Endothelial cell of umbilical vein (primary cell): ENCODE results near the gene ACLY. TPM values are rescaled to one million over a fixed set of nuclear protein-coding genes. Genes with fewer than 3 reads are reported as not detected.

Source experiments
- BruUV-seq: library from RNA; stranded (reverse); fragments of 400-500 nt; replicated peaks from 2 replicates; lab custom pipeline; 2021; lab: Mats Ljungman, UMichigan
- CTCF ChIA-PET: fragments of 300-600, 350-600 bp; sonication (Branson Sonifier 250); formaldehyde crosslinking; loops from one replicate; lab custom pipeline; 2021; ENCODE audit warnings: antibody characterized with exemption, inconsistent platforms; lab: Charles Lee
- POLR2A ChIA-PET: fragments of 300-600, 350-600 bp; sonication (Branson Sonifier 250); formaldehyde crosslinking; loops from one replicate; lab custom pipeline; 2021; ENCODE audit warnings: antibody characterized with exemption, inconsistent platforms; lab: Charles Lee
- DNase-seq: peaks from one replicate; pipeline ENCODE4 v3.0.0-alpha.2; 2011; ENCODE audit warnings: low read depth, low spot score
- FAIRE-seq: peaks from 2 replicates; lab custom pipeline; 2011; peaks lifted over from hg19 to GRCh38; lab: Jason Lieb, UNC
- H2AFZ ChIP-seq: 2 replicates; pipeline ENCODE4 v1.6.0; 2012; ENCODE audit warnings: low read depth, low read length, control low read depth, inconsistent platforms
- H3K27ac ChIP-seq: 2 replicates; pipeline ENCODE4 v1.5.1; 2011; ENCODE audit warnings: low read depth, mild to moderate bottlenecking, control low read depth, low read length, moderate library complexity; ENCODE audit not compliant: insufficient read depth
- H3K27me3 ChIP-seq, 2 experiments: 2 replicates each; pipeline versions ENCODE4 v1.6.0 to v1.6.1; 2011; ENCODE audit warnings: low read length in 2 of 2, mixed read lengths in 1 of 2; ENCODE audit not compliant: control insufficient read depth in 2 of 2, insufficient read depth in 2 of 2
- H3K36me3 ChIP-seq, 2 experiments: 2 replicates in 1 of 2; 3 replicates in 1 of 2; pipeline ENCODE4 v1.5.1; 2011; ENCODE audit warnings: low read length in 2 of 2, mild to moderate bottlenecking in 1 of 2, moderate library complexity in 1 of 2; ENCODE audit not compliant: control insufficient read depth in 2 of 2, insufficient read depth in 2 of 2; ENCODE audit errors: extremely low read depth in 1 of 2
- H3K4me1 ChIP-seq: 3 replicates; pipeline ENCODE4 v1.5.1; 2011; ENCODE audit warnings: mild to moderate bottlenecking, low read length; ENCODE audit not compliant: control insufficient read depth, insufficient read depth; ENCODE audit errors: extremely low read depth
- H3K4me2 ChIP-seq: 2 replicates; pipeline ENCODE4 v1.6.1; 2011; ENCODE audit warnings: low read length, control low read depth, mixed read lengths; ENCODE audit not compliant: insufficient read depth
- H3K4me3 ChIP-seq, 3 experiments: fragments of 200-600 bp in 1 of 3; sonication (generic), shearing (Covaris generic) in 1 of 3; replicated peaks in 1 of 3; 2 replicates each; pipeline ENCODE4 v1.5.1; 2011 to 2016; ENCODE audit warnings: control low read depth in 3 of 3, low read length in 3 of 3, mild to moderate bottlenecking in 2 of 3, inconsistent platforms in 1 of 3, low read depth in 1 of 3, moderate library complexity in 1 of 3; ENCODE audit not compliant: insufficient read depth in 1 of 3
- H3K79me2 ChIP-seq: 2 replicates; pipeline ENCODE4 v1.6.0; 2012; ENCODE audit warnings: low read length, inconsistent platforms; ENCODE audit not compliant: control insufficient read depth, insufficient read depth
- H3K9ac ChIP-seq: replicated peaks from 2 replicates; pipeline ENCODE3; 2011; ENCODE audit warnings: low read length, control low read depth; ENCODE audit not compliant: insufficient read depth; ENCODE audit errors: extremely low read depth
- H3K9me1 ChIP-seq: replicated peaks from 3 replicates; pipeline ENCODE4 v1.6.0; 2011; ENCODE audit warnings: mild to moderate bottlenecking, low read length; ENCODE audit not compliant: control insufficient read depth, insufficient read depth; ENCODE audit errors: extremely low read depth
- H3K9me3 ChIP-seq: replicated peaks from 2 replicates; pipeline ENCODE4 v1.5.1; 2012; ENCODE audit warnings: low read length, inconsistent platforms; ENCODE audit not compliant: control insufficient read depth, insufficient read depth
- H4K20me1 ChIP-seq: replicated peaks from 2 replicates; pipeline ENCODE3; 2011; ENCODE audit warnings: mild to moderate bottlenecking, low read length; ENCODE audit not compliant: control insufficient read depth, insufficient read depth; ENCODE audit errors: extremely low read depth
- FOS ChIP-seq: IDR thresholded peaks from 2 replicates; pipeline ENCODE4 v1.6.1; 2011; ENCODE audit warnings: mild to moderate bottlenecking, low read length, moderate library complexity, borderline replicate concordance; ENCODE audit not compliant: insufficient read depth
- JUN ChIP-seq: IDR thresholded peaks from 2 replicates; pipeline ENCODE4 v1.6.1; 2011; ENCODE audit warnings: borderline replicate concordance, low read depth; ENCODE audit not compliant: insufficient read length, insufficient read depth
- POLR2A ChIP-seq: IDR thresholded peaks from 2 replicates; pipeline ENCODE4 v1.6.1; 2012; ENCODE audit warnings: low read depth, mild to moderate bottlenecking, control low read depth, low read length
- POLR2AphosphoS5 ChIP-seq: IDR thresholded peaks from 2 replicates; pipeline ENCODE4 v1.6.1; 2012; ENCODE audit warnings: low read depth, mild to moderate bottlenecking, control low read depth, low read length, moderate library complexity; ENCODE audit not compliant: insufficient read depth
- dilution Hi-C: fragments of 300-500 bp; cut with MboI; formaldehyde crosslinking; loops from one replicate; pipeline ENCODE4 v1.15.0; 2019; ENCODE audit warnings: low sequenced_read_pairs; ENCODE audit not compliant: extremely low pct_ligation_motif_present
- intact Hi-C: fragments of 100-400 bp; cut with micrococcal nuclease; formaldehyde crosslinking; loops from one replicate; pipeline ENCODE4 v1.10.0; 2022
- polyA plus RNA-seq, 4 experiments: library from polyadenylated mRNA; depleted of rRNA in 3 of 4; stranded (reverse) in 3 of 4; unstranded in 1 of 4; fragments of >200 nt; gene quantifications; 2 replicates each; pipeline versions ENCODE4 v1.2.1 to v1.2.3, GENCODE V29; 2011 to 2012; ENCODE audit warnings: missing spikeins in 1 of 4
- total RNA-seq: library from RNA; stranded (reverse); gene quantifications from 2 replicates; pipeline ENCODE4 v1.2.3, GENCODE V29; 2021
- TF ChIP-seq, protein P1 (sequence below), 2 donors: IDR thresholded peaks; 1 replicate in 1 of 2; 2 replicates in 1 of 2; pipeline ENCODE4 v1.5.1; 2011; ENCODE audit warnings: low read length in 2 of 2, mild to moderate bottlenecking in 2 of 2, moderate library complexity in 2 of 2, control low read depth in 1 of 2, inconsistent platforms in 1 of 2, low read depth in 1 of 2; ENCODE audit not compliant: insufficient read depth in 1 of 2; ENCODE audit errors: extremely low read depth in 1 of 2

Gene ACLY
- total and polyA plus RNA-seq, 2 donors (not counting 3 experiments of a cell fraction or from before 2014, with no cell fraction given) = 174 to 324 TPM

DNA sequence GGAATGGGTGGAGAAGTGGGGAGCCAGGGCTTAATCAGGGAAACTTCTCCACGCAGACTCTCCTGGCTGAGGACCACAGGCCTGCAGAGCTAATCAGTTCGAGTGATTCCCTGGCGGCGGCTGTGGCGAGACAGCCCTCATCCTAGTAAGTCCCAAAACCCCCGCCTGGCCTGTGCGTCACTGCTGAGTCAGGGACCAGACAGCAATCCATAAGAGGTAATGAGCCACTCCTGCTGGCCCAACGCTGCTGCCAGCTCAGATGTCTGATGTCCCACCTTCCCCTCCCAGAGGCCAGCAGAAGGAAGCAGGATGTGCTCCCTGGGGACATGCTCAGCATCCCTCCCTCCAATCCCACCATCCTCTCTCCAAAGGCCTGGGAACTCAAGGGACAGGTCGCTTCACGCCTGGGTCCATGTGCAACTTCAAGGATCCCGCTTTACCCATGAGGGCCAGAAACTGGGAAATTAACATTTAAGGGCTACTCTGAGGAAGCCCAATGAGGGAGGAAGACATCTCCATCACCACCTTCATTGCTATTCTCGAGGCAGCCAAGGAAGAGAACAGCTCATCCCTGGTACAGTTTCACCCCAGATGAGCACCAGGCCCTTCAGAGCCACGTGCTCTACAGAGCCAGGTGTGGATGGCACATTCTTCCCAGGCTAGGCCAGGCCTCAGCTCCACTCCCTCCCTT, 7.9 kb downstream of the ACLY start:
- peaks cover 53% of the 10 kb centered on the region for H3K79me2 ChIP-seq
- H3K9ac ChIP-seq = no peak overlapping the region
- no peak overlapping the region for H3K4me2 ChIP-seq
- intact Hi-C loops (no loop called here), dilution Hi-C loops (no loop called here)
- DNase-seq (no peak), FAIRE-seq (no peak)
- no peak overlapping the region for H3K27ac ChIP-seq
- no TSS peak for BruUV-seq
- ChIA-PET POLR2A (no interaction called here), CTCF (interaction anchor here (1.1 to 1.2 kb wide), 2 partner anchors 9 to 52 kb away, joined by 3 to 4 read pairs; no protein-coding TSS in a partner anchor)
- H3K27me3 ChIP-seq = no peaks in the 10 kb centered on the region
- H3K9me3 ChIP-seq = no peaks in the 10 kb centered on the region
- H2AFZ ChIP-seq = no peak overlapping the region
- H3K36me3 ChIP-seq = peaks cover 41 to 55% of the 10 kb centered on the region in 2 experiments
- H4K20me1 ChIP-seq = no peaks in the 10 kb centered on the region
- no peak overlapping the region for H3K4me3 ChIP-seq
- H3K4me1 ChIP-seq = peaks cover under 1% of the 10 kb centered on the region
- TF ChIP-seq JUN (no peak), FOS (no peak)
- no peaks in the 10 kb centered on the region for H3K9me1 ChIP-seq

DNA sequence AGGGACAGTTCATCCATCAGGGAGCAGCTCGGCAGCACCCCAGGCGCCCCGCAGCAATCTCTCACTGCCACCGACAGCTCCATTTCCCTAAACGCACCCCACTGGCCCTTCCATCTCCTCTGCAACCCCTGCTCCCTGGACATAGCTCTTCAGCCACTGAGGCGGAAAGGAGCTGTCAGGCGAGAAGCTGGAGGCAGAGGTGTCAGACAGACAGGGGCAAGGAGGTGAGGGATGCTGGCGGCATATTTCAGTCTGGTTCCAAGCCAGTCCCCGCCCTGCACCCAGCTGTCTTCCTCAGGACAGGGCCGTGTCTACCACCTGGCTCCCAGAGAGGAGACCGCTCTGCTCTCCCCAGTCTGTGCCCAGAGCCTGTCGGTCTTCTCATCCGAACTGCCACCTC, 9.7 kb downstream of the ACLY start:
- intact Hi-C loops (no loop called here), dilution Hi-C loops (no loop called here)
- H3K4me1 ChIP-seq = no peaks in the 10 kb centered on the region
- H3K36me3 ChIP-seq = peaks cover 45 to 72% of the 10 kb centered on the region in 2 experiments
- ChIA-PET CTCF (no interaction called here), POLR2A (no interaction called here)
- no peaks in the 10 kb centered on the region for H3K27me3 ChIP-seq
- no peak for DNase-seq
- H3K4me3 ChIP-seq = no peak overlapping the region
- H3K79me2 ChIP-seq = peaks cover 35% of the 10 kb centered on the region
- no peaks in the 10 kb centered on the region for H3K9me1 ChIP-seq
- H2AFZ ChIP-seq = no peak overlapping the region
- no peak overlapping the region for H3K27ac ChIP-seq
- no peaks in the 10 kb centered on the region for H3K9me3 ChIP-seq
- no peak for FAIRE-seq
- TF ChIP-seq, protein P1, sequence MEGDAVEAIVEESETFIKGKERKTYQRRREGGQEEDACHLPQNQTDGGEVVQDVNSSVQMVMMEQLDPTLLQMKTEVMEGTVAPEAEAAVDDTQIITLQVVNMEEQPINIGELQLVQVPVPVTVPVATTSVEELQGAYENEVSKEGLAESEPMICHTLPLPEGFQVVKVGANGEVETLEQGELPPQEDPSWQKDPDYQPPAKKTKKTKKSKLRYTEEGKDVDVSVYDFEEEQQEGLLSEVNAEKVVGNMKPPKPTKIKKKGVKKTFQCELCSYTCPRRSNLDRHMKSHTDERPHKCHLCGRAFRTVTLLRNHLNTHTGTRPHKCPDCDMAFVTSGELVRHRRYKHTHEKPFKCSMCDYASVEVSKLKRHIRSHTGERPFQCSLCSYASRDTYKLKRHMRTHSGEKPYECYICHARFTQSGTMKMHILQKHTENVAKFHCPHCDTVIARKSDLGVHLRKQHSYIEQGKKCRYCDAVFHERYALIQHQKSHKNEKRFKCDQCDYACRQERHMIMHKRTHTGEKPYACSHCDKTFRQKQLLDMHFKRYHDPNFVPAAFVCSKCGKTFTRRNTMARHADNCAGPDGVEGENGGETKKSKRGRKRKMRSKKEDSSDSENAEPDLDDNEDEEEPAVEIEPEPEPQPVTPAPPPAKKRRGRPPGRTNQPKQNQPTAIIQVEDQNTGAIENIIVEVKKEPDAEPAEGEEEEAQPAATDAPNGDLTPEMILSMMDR (IDR thresholded peaks at IDR 0.05; ENCODE audit: extremely low read depth in 1 of 2, insufficient read depth in 1 of 2, low read depth in 1 of 2, low read length in 2 of 2) = no peak
- no peak for TF ChIP-seq JUN
- peak; percentile 11 for TF ChIP-seq POLR2AphosphoS5
- TF ChIP-seq POLR2A = peak; percentile 20
- no peak overlapping the region for H3K4me2 ChIP-seq
- BruUV-seq = no TSS peak
- H3K9ac ChIP-seq = no peak overlapping the region
- H4K20me1 ChIP-seq = no peaks in the 10 kb centered on the region
